Measurements from ENCODE around the gene PTPRJ.

Gene PTPRJ

DNA sequence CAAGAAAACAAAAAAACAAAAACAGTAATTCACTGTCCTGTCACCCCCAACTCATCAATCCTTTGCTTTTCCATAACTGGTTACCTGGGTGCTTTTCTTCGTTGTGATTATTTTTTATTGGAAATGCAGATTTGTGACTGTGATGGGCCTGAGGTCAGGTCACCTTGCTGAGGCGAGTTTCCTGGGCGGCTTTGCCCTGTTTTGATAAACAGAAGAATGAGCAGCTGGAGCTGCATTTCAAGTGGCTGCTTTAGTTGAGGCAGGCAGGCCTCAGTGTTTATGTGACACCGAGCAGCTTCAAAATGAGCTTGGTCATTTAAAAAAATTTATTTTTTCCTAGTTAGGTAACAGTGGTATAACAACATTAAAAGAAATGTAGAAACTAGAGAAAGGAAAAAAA, 22.2 kb downstream of the PTPRJ start:
- H3K27ac ChIP-seq (ENCODE audit: low read length), result no peak overlapping the region
- no peak overlapping the region for H3K4me3 ChIP-seq (ENCODE audit: low read length)
- no peak overlapping the region for H3K9ac ChIP-seq (ENCODE audit: low read depth, low read length)
- H3K36me3 ChIP-seq (ENCODE audit: insufficient read depth, low read depth, low read length), result no peaks in the 10 kb centered on the region
- H3K9me3 ChIP-seq (ENCODE audit: insufficient read depth, low read depth, low read length), result no peaks in the 10 kb centered on the region
- H3K27me3 ChIP-seq (ENCODE audit: insufficient read depth, low read length), result no peaks in the 10 kb centered on the region
- peaks cover 16% of the 10 kb centered on the region for H3K4me1 ChIP-seq (ENCODE audit: insufficient read depth, low read length)

DNA sequence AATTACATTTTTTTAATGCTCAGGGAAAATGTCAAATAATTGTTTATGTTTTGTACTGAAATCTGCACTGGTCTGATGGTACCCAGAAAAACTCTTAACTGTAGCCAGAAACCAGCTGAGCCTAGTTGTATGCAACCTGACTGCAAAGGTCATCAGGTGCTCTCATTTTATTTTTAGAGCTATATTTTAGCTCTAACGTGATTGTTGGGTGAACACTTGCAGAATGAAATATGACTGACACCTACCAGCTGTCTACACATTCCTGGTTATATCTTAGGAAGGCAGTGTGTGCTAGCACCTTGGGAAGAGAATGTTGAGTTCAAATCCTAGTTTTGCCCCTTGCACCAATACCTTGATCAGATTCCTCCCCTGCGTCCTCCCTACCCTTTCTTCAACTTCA, 23.6 kb downstream of the PTPRJ start:
- H3K9me3 ChIP-seq (ENCODE audit: insufficient read depth, low read depth, low read length), result no peaks in the 10 kb centered on the region
- H3K9ac ChIP-seq (ENCODE audit: low read depth, low read length), result no peak overlapping the region
- no peaks in the 10 kb centered on the region for H3K27me3 ChIP-seq (ENCODE audit: insufficient read depth, low read length)
- no peaks in the 10 kb centered on the region for H3K36me3 ChIP-seq (ENCODE audit: insufficient read depth, low read depth, low read length)
- peaks cover 16% of the 10 kb centered on the region for H3K4me1 ChIP-seq (ENCODE audit: insufficient read depth, low read length)
- no peak overlapping the region for H3K27ac ChIP-seq (ENCODE audit: low read length)
- no peak overlapping the region for H3K4me3 ChIP-seq (ENCODE audit: low read length)

DNA sequence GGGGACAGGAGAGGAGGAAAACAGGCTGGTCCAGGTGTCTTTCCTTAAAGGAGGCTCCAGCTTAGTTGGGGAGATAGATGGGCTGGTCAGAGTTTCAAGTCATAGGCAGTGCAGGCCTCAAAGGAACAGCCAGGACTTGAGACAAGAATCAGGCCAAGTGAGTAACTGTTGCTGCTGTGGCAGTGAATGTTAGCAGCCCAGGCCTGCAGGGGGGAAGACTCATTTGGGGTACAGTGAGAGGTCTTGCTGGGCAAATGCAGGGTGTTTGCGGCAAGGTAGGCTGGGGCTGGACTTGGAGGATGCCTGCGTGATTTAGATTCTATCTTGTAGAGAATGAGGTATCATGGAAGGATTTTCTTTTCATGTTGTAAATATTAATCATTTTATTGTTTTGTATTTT, 24.1 kb downstream of the PTPRJ start:
- Histone ChIP-seq H3K27me3 (ENCODE audit: insufficient read depth, low read length) (no peaks in the 10 kb centered on the region), H3K9ac (ENCODE audit: low read depth, low read length) (no peak overlapping the region), H3K27ac (ENCODE audit: low read length) (no peak overlapping the region), H3K36me3 (ENCODE audit: insufficient read depth, low read depth, low read length) (no peaks in the 10 kb centered on the region), H3K9me3 (ENCODE audit: insufficient read depth, low read depth, low read length) (no peaks in the 10 kb centered on the region), H3K4me1 (ENCODE audit: insufficient read depth, low read length) (peaks cover 16% of the 10 kb centered on the region), H3K4me3 (ENCODE audit: low read length) (no peak overlapping the region)

DNA sequence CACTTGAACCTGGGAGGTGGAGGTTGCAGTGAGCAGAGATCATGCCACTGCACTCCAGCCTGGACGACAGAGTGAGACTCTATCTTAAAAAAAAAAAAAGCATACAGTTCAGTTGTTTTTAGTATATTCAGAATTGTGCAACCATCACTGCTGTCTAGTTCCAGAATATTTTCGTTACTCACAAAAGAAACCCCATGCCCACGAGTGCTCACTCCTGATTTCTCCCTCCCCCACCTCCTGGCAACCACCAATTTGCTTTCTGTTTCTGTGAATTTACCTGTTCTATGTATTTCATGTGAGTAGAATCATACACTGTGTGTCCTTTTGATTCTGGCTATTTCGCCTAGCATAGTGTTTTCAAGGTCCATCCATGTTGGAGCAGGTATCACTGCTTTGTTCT, 24.8 kb downstream of the PTPRJ start:
- Histone ChIP-seq H3K36me3 (ENCODE audit: insufficient read depth, low read depth, low read length) (no peaks in the 10 kb centered on the region), H3K4me1 (ENCODE audit: insufficient read depth, low read length) (peaks cover 16% of the 10 kb centered on the region), H3K27ac (ENCODE audit: low read length) (no peak overlapping the region), H3K27me3 (ENCODE audit: insufficient read depth, low read length) (no peaks in the 10 kb centered on the region), H3K9ac (ENCODE audit: low read depth, low read length) (no peak overlapping the region), H3K4me3 (ENCODE audit: low read length) (no peak overlapping the region), H3K9me3 (ENCODE audit: insufficient read depth, low read depth, low read length) (no peaks in the 10 kb centered on the region)

DNA sequence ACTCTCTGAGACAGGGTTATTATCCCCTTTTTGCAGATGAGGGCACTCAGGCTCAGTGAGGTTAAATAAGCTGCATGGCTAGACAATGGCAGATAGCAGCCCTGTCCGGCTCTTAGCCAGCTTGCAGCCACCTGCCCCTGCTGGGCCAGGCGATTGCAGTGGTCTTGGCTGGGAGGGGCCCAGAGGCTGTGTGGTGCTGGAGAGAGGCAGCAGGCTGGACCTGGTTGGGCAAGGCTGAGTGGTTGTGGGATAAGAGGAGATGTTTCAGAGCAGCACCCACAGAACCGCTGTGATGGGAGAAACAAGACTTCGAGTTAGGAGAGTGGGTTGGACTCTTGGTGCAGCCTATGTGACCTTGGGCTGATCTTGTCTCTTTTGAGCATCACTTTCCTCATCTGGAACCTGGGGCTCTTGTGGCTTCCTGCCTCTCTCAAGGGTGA, 25.5 kb downstream of the PTPRJ start:
- no peak overlapping the region for H3K9ac ChIP-seq (ENCODE audit: low read depth, low read length)
- no peak overlapping the region for H3K27ac ChIP-seq (ENCODE audit: low read length)
- H3K36me3 ChIP-seq (ENCODE audit: insufficient read depth, low read depth, low read length), result no peaks in the 10 kb centered on the region
- H3K9me3 ChIP-seq (ENCODE audit: insufficient read depth, low read depth, low read length), result no peaks in the 10 kb centered on the region
- H3K4me3 ChIP-seq (ENCODE audit: low read length), result no peak overlapping the region
- no peaks in the 10 kb centered on the region for H3K27me3 ChIP-seq (ENCODE audit: insufficient read depth, low read length)
- H3K4me1 ChIP-seq (ENCODE audit: insufficient read depth, low read length), result peaks cover 16% of the 10 kb centered on the region

DNA sequence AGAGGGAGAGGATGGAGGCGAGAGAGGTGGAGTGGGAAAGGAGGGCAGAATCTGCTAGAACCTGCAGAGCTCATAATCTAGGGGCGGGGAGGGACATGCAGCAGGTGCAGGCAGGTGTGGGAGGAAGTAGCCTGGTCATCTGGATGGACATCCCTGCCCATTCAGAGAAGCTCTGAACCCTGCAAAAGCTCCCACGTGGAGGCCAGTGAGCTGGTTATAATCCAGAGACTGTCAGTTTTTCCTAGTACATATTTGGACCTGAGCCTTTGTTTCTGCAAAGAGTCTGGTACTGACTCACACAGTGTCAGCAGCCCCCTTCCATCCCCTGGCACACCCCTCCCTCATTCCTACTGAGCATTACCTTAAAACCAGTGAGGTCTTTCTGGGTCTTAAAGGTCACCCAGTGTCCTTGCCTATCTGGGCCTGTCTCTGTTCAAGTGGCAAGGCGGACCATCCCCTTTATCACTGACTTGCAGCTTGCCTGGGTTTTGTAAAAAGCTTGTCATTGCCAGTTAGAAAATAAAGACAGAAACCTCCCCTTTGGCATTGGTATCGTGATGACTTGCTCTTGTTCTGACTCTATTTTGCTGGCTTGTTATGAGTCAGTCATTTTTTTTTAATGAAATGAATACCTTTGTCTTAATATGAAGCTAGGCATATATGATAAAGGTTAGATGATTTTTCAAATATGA, 26.1 kb downstream of the PTPRJ start:
- Histone ChIP-seq H3K4me1 (ENCODE audit: insufficient read depth, low read length) (peaks cover 16% of the 10 kb centered on the region), H3K27ac (ENCODE audit: low read length) (no peak overlapping the region), H3K4me3 (ENCODE audit: low read length) (no peak overlapping the region), H3K36me3 (ENCODE audit: insufficient read depth, low read depth, low read length) (no peaks in the 10 kb centered on the region), H3K27me3 (ENCODE audit: insufficient read depth, low read length) (no peaks in the 10 kb centered on the region), H3K9ac (ENCODE audit: low read depth, low read length) (no peak overlapping the region), H3K9me3 (ENCODE audit: insufficient read depth, low read depth, low read length) (no peaks in the 10 kb centered on the region)

DNA sequence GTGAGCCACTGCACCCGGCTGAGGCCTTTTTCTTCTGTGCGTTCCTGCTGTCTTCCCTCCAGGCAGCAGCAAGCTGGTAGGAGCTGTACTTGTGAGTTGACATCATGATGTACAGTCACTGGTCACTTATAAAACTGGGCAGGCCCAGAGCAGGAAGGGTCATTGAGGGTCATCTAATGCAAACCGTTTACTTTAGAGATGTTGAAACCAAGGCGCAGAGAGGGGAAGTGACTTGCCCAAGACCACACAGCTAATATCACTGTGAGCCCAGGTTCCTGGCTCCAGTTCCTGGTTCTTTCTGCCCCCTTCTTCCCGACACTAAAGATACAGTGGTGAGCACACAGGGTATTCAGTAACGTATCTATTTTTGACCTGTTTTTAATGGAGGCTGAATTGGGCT, 27.3 kb downstream of the PTPRJ start:
- Histone ChIP-seq H3K4me3 (ENCODE audit: low read length) (no peak overlapping the region), H3K9me3 (ENCODE audit: insufficient read depth, low read depth, low read length) (no peaks in the 10 kb centered on the region), H3K27me3 (ENCODE audit: insufficient read depth, low read length) (no peaks in the 10 kb centered on the region), H3K27ac (ENCODE audit: low read length) (no peak overlapping the region), H3K9ac (ENCODE audit: low read depth, low read length) (no peak overlapping the region), H3K4me1 (ENCODE audit: insufficient read depth, low read length) (peaks cover 16% of the 10 kb centered on the region), H3K36me3 (ENCODE audit: insufficient read depth, low read depth, low read length) (no peaks in the 10 kb centered on the region)

DNA sequence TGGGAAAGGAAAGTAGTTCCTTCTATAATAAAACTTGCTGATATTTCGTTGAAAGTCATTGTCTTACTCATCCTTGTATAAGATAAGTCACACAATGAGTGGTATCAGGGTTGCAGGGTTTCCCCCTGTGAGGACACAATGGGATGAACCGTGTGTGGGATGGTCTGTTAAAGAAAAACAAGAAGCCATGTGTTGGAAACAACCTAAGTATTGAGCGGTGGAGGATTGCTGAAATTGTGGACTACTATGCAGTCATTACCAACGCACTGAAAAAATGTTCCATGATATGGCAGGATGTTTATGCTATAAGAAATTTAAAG, 28.6 kb downstream of the PTPRJ start:
- H3K4me1 ChIP-seq (ENCODE audit: insufficient read depth, low read length), result peaks cover 16% of the 10 kb centered on the region

DNA sequence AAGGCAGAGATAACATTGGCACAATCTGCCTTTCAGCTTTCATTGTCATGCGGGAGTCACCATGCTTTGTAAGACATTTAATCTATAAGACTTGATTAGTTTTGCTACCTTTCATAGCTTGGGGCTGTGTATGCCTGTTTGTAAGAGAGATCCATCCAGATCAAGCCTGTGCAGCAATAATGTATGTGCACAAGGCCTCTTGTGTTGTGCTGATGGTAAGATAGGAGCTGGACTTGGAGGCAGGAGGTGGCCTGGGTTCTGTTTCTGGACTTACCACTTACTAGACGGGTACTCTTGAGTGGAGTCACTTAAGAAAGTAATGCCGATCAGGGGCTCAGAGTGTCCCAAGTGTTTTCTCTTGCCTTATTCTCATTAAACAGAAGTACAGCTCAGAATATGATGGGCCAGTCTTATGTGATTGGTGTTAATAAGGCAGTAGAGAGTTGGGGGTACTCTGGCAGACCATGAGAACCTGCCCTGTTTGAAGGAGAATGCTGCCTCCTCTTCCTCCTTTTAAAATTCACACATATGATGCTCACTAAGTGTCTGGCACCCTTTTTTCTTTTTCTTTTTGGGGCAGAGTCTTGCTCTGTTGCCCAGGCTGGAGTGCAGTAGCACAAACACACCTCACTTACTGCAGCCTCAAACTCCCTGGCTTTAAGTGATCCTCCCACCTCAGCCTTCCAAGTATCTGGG, 30.9 kb downstream of the PTPRJ start:
- Histone ChIP-seq H3K9me3 (ENCODE audit: insufficient read depth, low read depth, low read length) (no peaks in the 10 kb centered on the region), H3K36me3 (ENCODE audit: insufficient read depth, low read depth, low read length) (no peaks in the 10 kb centered on the region), H3K27me3 (ENCODE audit: insufficient read depth, low read length) (no peaks in the 10 kb centered on the region), H3K4me1 (ENCODE audit: insufficient read depth, low read length) (peaks cover 4% of the 10 kb centered on the region; the same call in 1 of the 2 replicates), H3K4me3 (ENCODE audit: low read length) (no peak overlapping the region), H3K27ac (ENCODE audit: low read length) (no peak overlapping the region), H3K9ac (ENCODE audit: low read depth, low read length) (no peak overlapping the region)

More for the DNA sequence above, 28.6 kb downstream of the PTPRJ start:
- Histone ChIP-seq H3K36me3 (ENCODE audit: insufficient read depth, low read depth, low read length) (no peaks in the 10 kb centered on the region), H3K9me3 (ENCODE audit: insufficient read depth, low read depth, low read length) (no peaks in the 10 kb centered on the region), H3K27ac (ENCODE audit: low read length) (no peak overlapping the region), H3K27me3 (ENCODE audit: insufficient read depth, low read length) (no peaks in the 10 kb centered on the region), H3K9ac (ENCODE audit: low read depth, low read length) (no peak overlapping the region), H3K4me3 (ENCODE audit: low read length) (no peak overlapping the region)

DNA sequence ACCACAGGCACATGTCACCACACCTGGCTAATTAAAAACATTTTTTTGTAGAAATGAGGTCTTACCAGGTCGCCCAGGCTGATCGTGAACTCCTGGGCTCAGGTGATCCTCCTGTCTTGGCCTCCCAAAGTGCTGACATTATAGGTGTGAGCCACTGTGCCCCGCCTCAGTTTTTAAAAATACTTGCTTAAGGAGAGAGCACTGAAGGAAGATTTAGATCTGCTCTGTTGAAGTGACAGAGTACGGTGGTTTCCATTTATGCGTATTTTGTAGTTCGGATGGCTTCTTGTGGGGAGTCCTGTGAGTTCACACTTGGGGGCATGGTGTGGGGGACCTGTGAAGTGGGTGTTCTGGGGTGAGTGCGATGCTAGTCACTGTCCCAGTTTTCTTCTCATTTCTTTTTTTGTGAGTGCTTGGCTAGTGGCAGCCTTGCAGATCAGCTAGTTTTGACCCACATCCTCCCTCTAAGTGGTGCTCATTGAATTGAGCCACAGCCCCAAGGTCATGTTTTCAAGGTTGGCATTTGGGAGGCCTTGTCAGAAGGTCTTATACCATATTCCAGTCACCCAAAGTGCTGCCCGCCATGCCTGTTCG, 31.5 kb downstream of the PTPRJ start:
- peaks cover 3% of the 10 kb centered on the region; the same call in 1 of the 2 replicates for H3K4me1 ChIP-seq (ENCODE audit: insufficient read depth, low read length)
- H3K9ac ChIP-seq (ENCODE audit: low read depth, low read length), result no peak overlapping the region
- H3K36me3 ChIP-seq (ENCODE audit: insufficient read depth, low read depth, low read length), result no peaks in the 10 kb centered on the region
- no peak overlapping the region for H3K27ac ChIP-seq (ENCODE audit: low read length)
- H3K9me3 ChIP-seq (ENCODE audit: insufficient read depth, low read depth, low read length), result no peaks in the 10 kb centered on the region
- H3K4me3 ChIP-seq (ENCODE audit: low read length), result no peak overlapping the region
- H3K27me3 ChIP-seq (ENCODE audit: insufficient read depth, low read length), result no peaks in the 10 kb centered on the region

DNA sequence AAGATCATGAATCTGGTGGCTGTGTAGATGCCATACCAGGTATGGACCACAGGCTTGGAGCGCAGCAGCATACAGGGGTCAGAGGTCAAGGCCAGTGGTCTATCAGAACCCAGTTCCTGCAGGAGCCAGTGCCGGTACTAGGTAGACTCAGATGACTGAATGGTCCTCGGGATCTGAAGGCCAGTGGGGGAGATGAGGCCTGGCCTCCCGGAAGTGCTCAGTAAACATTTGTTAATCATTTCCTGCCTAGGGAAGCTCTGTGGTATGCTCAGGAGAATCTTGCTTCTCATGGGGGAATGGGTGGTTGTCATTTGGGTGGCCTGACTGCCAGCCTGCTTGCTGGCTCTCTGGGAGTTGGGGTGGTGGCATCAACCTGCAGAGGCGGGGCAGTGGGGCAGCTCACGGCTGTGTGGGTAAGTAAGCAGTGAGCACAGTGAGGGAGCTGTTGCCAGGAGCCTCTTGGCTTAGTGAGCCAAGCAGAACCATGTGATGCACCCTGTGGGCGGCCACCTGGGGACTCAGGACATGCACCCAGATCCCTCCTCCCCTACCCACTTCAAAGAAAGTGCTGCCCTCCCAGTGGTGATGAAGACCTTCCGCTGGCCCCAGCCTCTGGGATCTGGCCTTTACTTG, 33.0 kb downstream of the PTPRJ start:
- Histone ChIP-seq H3K27me3 (ENCODE audit: insufficient read depth, low read length) (no peaks in the 10 kb centered on the region), H3K9ac (ENCODE audit: low read depth, low read length) (no peak overlapping the region), H3K9me3 (ENCODE audit: insufficient read depth, low read depth, low read length) (no peaks in the 10 kb centered on the region), H3K4me1 (ENCODE audit: insufficient read depth, low read length) (peaks cover 14% of the 10 kb centered on the region), H3K36me3 (ENCODE audit: insufficient read depth, low read depth, low read length) (no peaks in the 10 kb centered on the region), H3K27ac (ENCODE audit: low read length) (no peak overlapping the region), H3K4me3 (ENCODE audit: low read length) (no peak overlapping the region)

DNA sequence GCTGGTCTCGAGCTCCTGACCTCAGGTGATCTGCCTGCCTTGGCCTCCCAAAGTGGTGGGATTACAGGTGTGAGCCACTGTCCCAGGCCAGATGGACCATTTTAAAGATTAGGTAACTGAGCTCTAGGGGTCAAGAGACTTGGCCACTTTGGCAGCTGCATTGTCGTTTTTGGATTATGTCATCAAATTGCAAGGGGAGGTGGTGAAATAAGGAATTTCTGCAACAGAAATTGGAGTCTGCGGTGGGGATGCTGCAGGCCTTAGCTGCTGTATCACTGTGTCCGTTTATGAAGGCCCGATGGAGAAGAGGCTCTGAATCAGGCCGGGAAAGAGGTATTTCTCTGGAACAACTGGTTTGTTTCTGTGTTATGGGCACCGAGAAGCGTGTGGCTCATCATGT, 34.6 kb downstream of the PTPRJ start:
- peaks cover 21% of the 10 kb centered on the region for H3K4me1 ChIP-seq (ENCODE audit: insufficient read depth, low read length)
- H3K27ac ChIP-seq (ENCODE audit: low read length), result no peak overlapping the region
- H3K9me3 ChIP-seq (ENCODE audit: insufficient read depth, low read depth, low read length), result no peaks in the 10 kb centered on the region
- H3K9ac ChIP-seq (ENCODE audit: low read depth, low read length), result no peak overlapping the region
- H3K27me3 ChIP-seq (ENCODE audit: insufficient read depth, low read length), result no peaks in the 10 kb centered on the region
- no peaks in the 10 kb centered on the region for H3K36me3 ChIP-seq (ENCODE audit: insufficient read depth, low read depth, low read length)
- H3K4me3 ChIP-seq (ENCODE audit: low read length), result no peak overlapping the region
